GM20431 (cell line): ENCODE measurements around the gene GSC2.

Experiments
- in situ Hi-C: fragments of 300-500 bp; cut with MseI, MboI; formaldehyde crosslinking; loops from one replicate; pipeline ENCODE4 v1.15.0; 2020; ENCODE audit warnings: low sequenced_read_pairs; ENCODE audit not compliant: unreplicated experiment

The GSC2 gene

DNA sequence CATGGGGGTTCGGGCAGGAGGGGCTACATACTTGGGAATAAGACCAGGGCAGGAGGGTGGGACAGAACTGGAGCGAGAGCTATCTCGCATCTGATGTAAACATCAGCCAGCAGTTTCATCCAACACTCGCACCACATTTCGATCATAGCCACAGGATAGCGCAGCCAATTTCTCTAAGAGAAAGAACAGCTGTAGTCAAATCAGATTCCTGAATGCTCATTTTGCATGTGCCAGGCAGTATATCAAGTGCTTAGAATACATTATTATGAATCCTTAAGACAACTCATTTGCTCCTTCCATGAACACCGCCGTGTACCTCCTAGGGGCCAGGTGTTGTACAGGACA, 42.4 kb downstream of the GSC2 start:
- in situ Hi-C loops = no loop called here

DNA sequence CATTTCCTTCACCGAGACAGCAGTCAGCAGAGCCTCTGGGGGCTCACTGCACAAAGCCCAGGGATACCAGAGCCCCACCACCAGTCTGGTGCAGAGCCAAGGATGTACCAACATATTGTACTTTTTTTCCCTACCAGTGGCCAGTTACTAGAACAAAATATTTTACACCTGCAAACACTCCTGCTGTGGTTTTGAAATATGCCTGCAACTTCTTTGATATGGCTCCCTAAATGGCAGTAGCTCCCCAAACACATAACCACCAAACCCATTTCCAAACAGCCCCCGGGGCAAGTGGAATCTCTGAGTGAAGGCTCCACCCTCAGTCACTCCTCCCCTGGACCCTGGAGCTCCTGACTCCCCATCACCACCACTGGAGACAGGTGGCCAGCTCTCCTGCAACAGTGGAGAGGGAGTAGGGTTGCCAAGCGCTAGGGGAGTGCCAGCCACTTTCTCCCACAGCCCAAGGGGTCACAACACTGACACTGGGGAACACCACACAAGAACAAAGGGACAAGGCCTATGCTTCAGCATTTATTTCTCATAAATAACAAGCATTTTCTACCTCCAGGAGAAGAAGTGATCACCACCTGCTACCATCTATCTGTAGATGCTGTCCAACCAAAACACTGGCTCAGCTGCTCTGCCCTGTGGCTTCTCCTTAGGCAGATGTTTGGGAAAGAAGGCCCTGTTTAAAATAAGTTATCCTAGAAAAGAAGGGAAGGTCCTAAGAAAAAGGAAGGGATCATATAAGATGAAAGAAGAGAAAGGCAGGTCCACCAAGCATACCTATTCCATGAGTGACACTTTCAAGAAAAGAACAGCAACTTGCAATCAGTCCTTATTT, 43.0 kb downstream of the GSC2 start:
- in situ Hi-C loops = no loop called here

DNA sequence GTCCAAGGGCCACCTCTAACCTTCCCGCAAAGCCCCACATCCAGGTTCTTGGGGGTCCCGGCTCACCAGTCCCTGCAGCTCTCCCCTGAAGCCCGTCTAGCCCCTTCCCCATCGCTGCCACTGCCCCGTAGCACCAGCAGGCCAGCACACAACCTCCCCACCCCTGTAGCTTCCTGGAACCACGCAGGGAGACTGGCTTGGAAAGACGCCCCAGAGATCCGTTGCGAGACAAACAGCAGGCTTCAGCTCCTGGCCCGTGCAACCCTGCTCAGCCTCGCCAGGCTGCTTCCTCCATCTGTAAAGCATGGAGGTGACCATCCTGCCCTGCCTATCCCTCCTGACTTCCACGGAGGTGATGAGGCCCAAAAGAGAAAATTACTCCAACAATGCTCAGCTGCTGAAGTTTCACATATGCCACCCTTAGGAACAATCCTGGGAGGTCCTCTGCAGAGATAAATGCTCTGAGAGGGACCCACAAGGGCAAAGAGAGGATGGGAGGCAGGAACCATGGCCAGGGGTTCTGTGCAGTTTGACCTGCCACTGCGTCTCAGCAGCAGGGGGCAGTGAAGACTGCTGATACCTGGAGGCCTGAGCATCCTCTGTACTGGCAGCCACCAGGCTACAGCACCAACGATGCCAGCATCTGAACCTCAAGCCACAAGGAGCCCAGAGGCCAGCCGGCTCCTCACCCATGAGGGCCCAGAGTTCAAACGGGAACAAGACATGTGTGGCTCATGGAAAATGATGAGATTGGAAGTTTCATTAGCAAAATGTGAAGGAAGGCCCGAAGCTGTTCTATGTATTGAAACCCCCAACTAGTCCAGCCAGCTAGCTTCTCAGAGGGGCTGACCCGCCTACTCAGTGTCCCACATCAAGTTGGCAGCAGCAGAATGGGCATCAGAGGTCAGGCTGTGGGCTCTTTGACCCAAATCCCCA, 44.0 kb downstream of the GSC2 start:
- in situ Hi-C loops = no loop called here

DNA sequence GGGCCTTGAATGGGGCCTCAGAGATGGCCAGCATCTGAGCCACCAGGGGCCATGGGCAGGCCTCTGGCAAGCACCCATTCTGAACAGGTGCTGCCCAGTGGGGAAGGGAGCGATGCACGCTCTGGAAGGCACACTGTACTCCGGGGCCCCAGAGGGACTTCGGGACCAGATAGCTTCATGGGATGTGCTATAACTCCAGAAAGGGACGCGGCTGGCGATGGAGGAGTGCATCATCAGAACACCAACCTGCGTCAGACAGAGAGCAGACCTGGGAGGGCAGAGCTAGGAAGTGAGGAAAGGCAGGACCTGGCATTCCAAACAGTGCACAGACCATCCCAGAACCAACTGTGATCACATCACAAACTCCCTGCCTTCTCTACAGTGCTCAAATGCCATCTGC, 44.6 kb downstream of the GSC2 start:
- in situ Hi-C loops = no loop called here

DNA sequence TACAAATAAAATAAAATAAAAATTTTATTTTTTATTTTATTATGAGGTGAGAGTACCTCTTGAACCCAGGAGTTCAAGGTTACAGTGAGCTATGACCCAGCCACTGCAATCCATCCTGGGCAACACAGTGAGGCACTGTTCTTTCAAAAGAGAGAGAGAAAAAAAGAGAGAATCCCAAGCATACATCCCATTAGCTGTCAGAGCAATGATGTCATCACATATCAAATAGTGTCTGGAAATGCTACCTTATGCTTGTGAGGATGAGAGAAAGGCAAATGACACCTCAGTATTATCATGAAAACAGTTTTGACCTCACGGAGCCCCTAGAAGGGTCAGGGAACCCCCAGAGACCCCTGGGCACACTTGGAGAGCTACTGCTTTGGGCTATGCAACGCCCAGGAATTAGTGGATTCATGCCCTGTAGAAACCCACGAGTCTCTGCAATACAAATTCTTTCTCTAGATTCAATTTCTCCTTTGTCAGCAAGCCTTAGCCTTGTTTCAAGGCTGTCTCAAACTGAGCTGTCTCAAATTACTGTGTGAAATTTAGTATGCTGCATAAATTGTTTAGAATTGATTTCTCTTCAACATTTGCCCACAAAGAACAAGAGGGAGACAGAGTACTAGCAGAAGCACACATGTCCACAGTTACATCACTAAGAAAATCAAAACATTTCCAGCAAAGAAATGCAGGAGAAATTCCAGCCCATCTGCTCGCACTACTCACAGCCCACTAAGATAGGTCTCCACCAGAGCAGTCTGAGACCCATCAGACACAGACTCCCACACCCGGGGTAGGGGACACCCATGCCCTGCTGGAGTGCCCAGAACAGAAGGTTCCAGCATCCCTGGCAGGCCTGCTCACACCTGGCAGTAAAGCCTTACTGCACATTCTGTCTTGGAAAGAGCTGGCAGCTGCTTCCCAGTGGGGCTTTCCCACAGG, 45.9 kb downstream of the GSC2 start:
- in situ Hi-C loops = no loop called here

DNA sequence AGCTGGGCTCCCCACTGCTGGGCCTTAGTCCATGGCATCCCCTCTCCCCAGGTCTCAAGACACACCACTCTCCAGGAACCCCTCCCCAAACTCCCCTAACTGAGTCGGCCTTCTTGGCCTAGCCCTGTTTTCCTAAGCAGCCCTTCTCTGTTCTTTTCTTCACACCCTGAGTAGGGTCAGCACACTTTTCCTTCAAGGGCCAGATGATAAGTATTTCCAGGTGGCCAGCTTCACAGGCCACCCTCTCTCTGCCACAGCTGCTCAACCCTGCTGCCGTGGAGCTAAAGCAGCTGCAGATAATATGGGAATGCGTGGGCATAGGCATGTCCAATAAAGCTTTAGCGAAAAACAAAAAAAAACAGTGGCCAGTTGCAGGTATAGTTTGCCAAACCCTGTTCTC, 51.9 kb downstream of the GSC2 start:
- in situ Hi-C loops = no loop called here

DNA sequence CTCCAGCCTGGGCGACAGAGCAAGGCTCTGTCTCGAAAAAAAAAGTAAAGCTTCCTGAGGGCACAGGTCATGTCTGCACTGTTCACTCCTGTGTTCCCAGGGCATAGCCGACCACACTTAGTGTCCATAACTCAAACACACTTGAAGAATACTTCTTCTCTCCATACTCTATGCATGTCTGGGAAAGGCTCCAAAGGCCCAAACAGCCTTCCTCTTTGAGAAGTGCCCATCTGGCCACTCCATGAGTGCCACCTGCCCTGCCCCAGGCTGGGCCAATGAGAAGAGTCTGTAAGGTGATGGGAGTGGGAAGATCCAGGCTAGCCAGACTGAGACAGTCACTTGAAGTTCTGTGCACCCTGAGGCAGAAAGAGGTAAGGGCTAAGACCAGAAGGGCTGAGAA, 52.6 kb downstream of the GSC2 start:
- in situ Hi-C loops = no loop called here
